ENCODE measurements around the gene RWDD3.

GRCh38 chr1:95255826-95256225 lies 21.8 kb downstream of the RWDD3 start:
- TF ChIP-seq CTCF (IDR thresholded peaks at IDR 0.05) (no peak), POLR2A (IDR thresholded peaks at IDR 0.05) (no peak)

All from body of pancreas (tissue), 4 donors.